GM23338 (cell line): ENCODE results near the gene RSPH1.

Experiments used
- CREB1 ChIP-seq: fragments of 250-450 bp; sonication (Bioruptor Pico); IDR thresholded peaks from 2 replicates; pipeline ENCODE4 v1.5.0; 2020; ENCODE audit warnings: low read depth, mild to moderate bottlenecking, moderate library complexity
- EZH2 ChIP-seq: fragments of 200-600 bp; sonication (generic); IDR thresholded peaks from one replicate; pipeline ENCODE4 v1.8.0; 2017; ENCODE audit warnings: antibody characterized with exemption, mild to moderate bottlenecking, low read depth; ENCODE audit not compliant: unreplicated experiment
- EZH2phosphoT487 ChIP-seq: fragments of 200-600 bp; sonication (generic); IDR thresholded peaks from one replicate; pipeline ENCODE4 v1.8.1; 2018; ENCODE audit warnings: antibody characterized with exemption; ENCODE audit not compliant: unreplicated experiment
- JUNB ChIP-seq: IDR thresholded peaks from one replicate; pipeline ENCODE4 v1.6.1; 2016; ENCODE audit warnings: antibody characterized with exemption; ENCODE audit not compliant: unreplicated experiment
- POLR2AphosphoS5 ChIP-seq: IDR thresholded peaks from 2 replicates; pipeline ENCODE4 v1.6.1; 2016; ENCODE audit warnings: antibody characterized with exemption, low read depth
- STAT1 ChIP-seq: IDR thresholded peaks from one replicate; pipeline ENCODE4 v1.6.1; 2016; ENCODE audit warnings: antibody characterized with exemption; ENCODE audit not compliant: unreplicated experiment
- ZNF114 ChIP-seq: fragments of 250-450 bp; sonication (Bioruptor Pico); IDR thresholded peaks from 2 replicates; pipeline ENCODE4 v1.5.0; 2020; ENCODE audit warnings: mild to moderate bottlenecking, moderate library complexity
- ZNF331 ChIP-seq: fragments of 250-450 bp; sonication (Bioruptor Pico); IDR thresholded peaks from 2 replicates; pipeline ENCODE4 v1.5.0; 2020; ENCODE audit warnings: low read depth, mild to moderate bottlenecking, moderate library complexity
- TF ChIP-seq, protein P1 (sequence below): IDR thresholded peaks from one replicate; pipeline ENCODE4 v1.6.1; 2018; ENCODE audit warnings: antibody characterized with exemption; ENCODE audit not compliant: unreplicated experiment
- TF ChIP-seq, protein P2 (sequence below), 2 experiments: fragments of 200-600 bp in 1 of 2; sonication (generic) in 1 of 2; conservative IDR thresholded peaks; 2 replicates each; pipeline versions ENCODE4 v1.5.1 to v1.6.1; 2016 to 2017; ENCODE audit warnings: antibody characterized with exemption in 2 of 2, low read depth in 2 of 2, mild to moderate bottlenecking in 2 of 2, moderate library complexity in 1 of 2
- TF ChIP-seq, protein P3 (sequence below): IDR thresholded peaks from 2 replicates; pipeline ENCODE4 v1.6.1; 2016; ENCODE audit warnings: antibody characterized with exemption

DNA sequence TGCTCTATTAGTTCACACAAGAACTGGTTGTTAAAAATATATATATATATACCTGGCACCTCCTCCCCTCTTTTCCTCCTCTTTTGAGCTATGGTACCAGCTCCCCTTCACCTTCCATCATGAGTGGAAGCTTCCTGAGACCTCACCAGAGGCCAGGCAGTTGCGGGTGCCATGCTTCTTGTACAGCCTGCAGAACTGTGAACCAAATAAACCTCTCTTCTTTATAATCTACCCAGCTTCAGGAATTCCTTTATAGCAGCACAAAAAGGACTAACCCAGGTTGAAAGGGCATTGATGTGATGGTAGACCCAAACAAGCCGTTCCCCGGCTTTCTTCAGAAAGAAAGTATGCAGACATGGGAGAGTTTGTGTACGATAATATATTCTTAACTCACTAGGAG, 14.9 kb downstream of the RSPH1 start:
- TF ChIP-seq, protein P1, sequence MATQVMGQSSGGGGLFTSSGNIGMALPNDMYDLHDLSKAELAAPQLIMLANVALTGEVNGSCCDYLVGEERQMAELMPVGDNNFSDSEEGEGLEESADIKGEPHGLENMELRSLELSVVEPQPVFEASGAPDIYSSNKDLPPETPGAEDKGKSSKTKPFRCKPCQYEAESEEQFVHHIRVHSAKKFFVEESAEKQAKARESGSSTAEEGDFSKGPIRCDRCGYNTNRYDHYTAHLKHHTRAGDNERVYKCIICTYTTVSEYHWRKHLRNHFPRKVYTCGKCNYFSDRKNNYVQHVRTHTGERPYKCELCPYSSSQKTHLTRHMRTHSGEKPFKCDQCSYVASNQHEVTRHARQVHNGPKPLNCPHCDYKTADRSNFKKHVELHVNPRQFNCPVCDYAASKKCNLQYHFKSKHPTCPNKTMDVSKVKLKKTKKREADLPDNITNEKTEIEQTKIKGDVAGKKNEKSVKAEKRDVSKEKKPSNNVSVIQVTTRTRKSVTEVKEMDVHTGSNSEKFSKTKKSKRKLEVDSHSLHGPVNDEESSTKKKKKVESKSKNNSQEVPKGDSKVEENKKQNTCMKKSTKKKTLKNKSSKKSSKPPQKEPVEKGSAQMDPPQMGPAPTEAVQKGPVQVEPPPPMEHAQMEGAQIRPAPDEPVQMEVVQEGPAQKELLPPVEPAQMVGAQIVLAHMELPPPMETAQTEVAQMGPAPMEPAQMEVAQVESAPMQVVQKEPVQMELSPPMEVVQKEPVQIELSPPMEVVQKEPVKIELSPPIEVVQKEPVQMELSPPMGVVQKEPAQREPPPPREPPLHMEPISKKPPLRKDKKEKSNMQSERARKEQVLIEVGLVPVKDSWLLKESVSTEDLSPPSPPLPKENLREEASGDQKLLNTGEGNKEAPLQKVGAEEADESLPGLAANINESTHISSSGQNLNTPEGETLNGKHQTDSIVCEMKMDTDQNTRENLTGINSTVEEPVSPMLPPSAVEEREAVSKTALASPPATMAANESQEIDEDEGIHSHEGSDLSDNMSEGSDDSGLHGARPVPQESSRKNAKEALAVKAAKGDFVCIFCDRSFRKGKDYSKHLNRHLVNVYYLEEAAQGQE, result no peak
- TF ChIP-seq, protein P2, sequence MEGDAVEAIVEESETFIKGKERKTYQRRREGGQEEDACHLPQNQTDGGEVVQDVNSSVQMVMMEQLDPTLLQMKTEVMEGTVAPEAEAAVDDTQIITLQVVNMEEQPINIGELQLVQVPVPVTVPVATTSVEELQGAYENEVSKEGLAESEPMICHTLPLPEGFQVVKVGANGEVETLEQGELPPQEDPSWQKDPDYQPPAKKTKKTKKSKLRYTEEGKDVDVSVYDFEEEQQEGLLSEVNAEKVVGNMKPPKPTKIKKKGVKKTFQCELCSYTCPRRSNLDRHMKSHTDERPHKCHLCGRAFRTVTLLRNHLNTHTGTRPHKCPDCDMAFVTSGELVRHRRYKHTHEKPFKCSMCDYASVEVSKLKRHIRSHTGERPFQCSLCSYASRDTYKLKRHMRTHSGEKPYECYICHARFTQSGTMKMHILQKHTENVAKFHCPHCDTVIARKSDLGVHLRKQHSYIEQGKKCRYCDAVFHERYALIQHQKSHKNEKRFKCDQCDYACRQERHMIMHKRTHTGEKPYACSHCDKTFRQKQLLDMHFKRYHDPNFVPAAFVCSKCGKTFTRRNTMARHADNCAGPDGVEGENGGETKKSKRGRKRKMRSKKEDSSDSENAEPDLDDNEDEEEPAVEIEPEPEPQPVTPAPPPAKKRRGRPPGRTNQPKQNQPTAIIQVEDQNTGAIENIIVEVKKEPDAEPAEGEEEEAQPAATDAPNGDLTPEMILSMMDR (conservative IDR thresholded peaks at IDR 0.05; ENCODE audit: low read depth in 2 of 2), result no peak
- TF ChIP-seq EZH2phosphoT487 (no peak), CREB1 (CRISPR knock-in tag) (no peak), EZH2 (no peak), POLR2AphosphoS5 (no peak), JUNB (no peak), ZNF114 (no peak), STAT1 (no peak), ZNF331 (CRISPR knock-in tag) (no peak)
- TF ChIP-seq, protein P3, sequence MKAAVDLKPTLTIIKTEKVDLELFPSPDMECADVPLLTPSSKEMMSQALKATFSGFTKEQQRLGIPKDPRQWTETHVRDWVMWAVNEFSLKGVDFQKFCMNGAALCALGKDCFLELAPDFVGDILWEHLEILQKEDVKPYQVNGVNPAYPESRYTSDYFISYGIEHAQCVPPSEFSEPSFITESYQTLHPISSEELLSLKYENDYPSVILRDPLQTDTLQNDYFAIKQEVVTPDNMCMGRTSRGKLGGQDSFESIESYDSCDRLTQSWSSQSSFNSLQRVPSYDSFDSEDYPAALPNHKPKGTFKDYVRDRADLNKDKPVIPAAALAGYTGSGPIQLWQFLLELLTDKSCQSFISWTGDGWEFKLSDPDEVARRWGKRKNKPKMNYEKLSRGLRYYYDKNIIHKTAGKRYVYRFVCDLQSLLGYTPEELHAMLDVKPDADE, result no peak
